ENCODE data around the gene CXCR3.
"Not testable (repeated sequence)": the region's sequence is repeated elsewhere in the genome, so short reads cannot be mapped to it uniquely, and the experiment has no call there.

The CXCR3 gene

GRCh38 chrX:71579990-71580380, 38.3 kb downstream of the CXCR3 start:
- no peak overlapping the region for H3K4me3 ChIP-seq (ENCODE audit: low read length)
- DNase-seq (ENCODE audit: low read depth, low spot score), result no peak
- H3K27me3 ChIP-seq (ENCODE audit: control insufficient read depth, insufficient read depth, low read length), result no peaks in the 10 kb centered on the region
- no peaks in the 10 kb centered on the region for H3K36me3 ChIP-seq (ENCODE audit: control insufficient read depth, insufficient read depth, low read length)
- WGBS (ENCODE audit: insufficient coverage, insufficient read length), result no CpG with 5 or more reads among the region's 7 CpGs
- H3K27ac ChIP-seq (ENCODE audit: low read length), result no peak overlapping the region
- H3K9me3 ChIP-seq (ENCODE audit: control insufficient read depth, insufficient read depth, low read length), result no peaks in the 10 kb centered on the region
- peaks cover 2% of the 10 kb centered on the region for H3K4me1 ChIP-seq (ENCODE audit: control insufficient read depth, insufficient read depth, low read length)

GRCh38 chrX:71579136-71579989, 38.9 kb downstream of the CXCR3 start:
- Histone ChIP-seq H3K9me3 (ENCODE audit: control insufficient read depth, insufficient read depth, low read length) (no peaks in the 10 kb centered on the region), H3K4me1 (ENCODE audit: control insufficient read depth, insufficient read depth, low read length) (peaks cover 2% of the 10 kb centered on the region), H3K27ac (ENCODE audit: low read length) (no peak overlapping the region), H3K36me3 (ENCODE audit: control insufficient read depth, insufficient read depth, low read length) (no peaks in the 10 kb centered on the region), H3K27me3 (ENCODE audit: control insufficient read depth, insufficient read depth, low read length) (no peaks in the 10 kb centered on the region), H3K4me3 (ENCODE audit: low read length) (no peak overlapping the region)
- WGBS (ENCODE audit: insufficient coverage, insufficient read length), result no CpG with 5 or more reads among the region's 26 CpGs
- DNase-seq (ENCODE audit: low read depth, low spot score), result no peak

GRCh38 chrX:71578253-71579135, 39.8 kb downstream of the CXCR3 start, which contains the start of gene GCNA:
Gene GCNA (plus strand): TSS chrX:71578437. CDS start chrX:71580822, 2,385 bp downstream.
- no peak within 1 kb of the TSS for H3K4me3 ChIP-seq (ENCODE audit: low read length)
- H3K9me3 ChIP-seq (ENCODE audit: control insufficient read depth, insufficient read depth, low read length), result no peaks in the 10 kb centered on the region
- peaks cover 2% of the 10 kb centered on the region for H3K4me1 ChIP-seq (ENCODE audit: control insufficient read depth, insufficient read depth, low read length)
- no peak within 1 kb of the TSS for H3K27ac ChIP-seq (ENCODE audit: low read length)
- peaks cover 3% of the 10 kb centered on the region; the same call in 1 of the 2 replicates for H3K36me3 ChIP-seq (ENCODE audit: control insufficient read depth, insufficient read depth, low read length)
- WGBS (ENCODE audit: insufficient coverage, insufficient read length), result no CpG with 5 or more reads among the region's 48 CpGs
- no peaks in the 10 kb centered on the region for H3K27me3 ChIP-seq (ENCODE audit: control insufficient read depth, insufficient read depth, low read length)
- no peak for DNase-seq (ENCODE audit: low read depth, low spot score)

GRCh38 chrX:71577682-71578081, 40.6 kb downstream of the CXCR3 start:
- DNase-seq (ENCODE audit: low read depth, low spot score), result no peak
- WGBS (ENCODE audit: insufficient coverage, insufficient read length), result no CpG with 5 or more reads among the region's 24 CpGs
- no peaks in the 10 kb centered on the region for H3K27me3 ChIP-seq (ENCODE audit: control insufficient read depth, insufficient read depth, low read length)
- peaks cover 2% of the 10 kb centered on the region for H3K4me1 ChIP-seq (ENCODE audit: control insufficient read depth, insufficient read depth, low read length)
- no peaks in the 10 kb centered on the region for H3K9me3 ChIP-seq (ENCODE audit: control insufficient read depth, insufficient read depth, low read length)
- peaks cover 3% of the 10 kb centered on the region; the same call in 1 of the 2 replicates for H3K36me3 ChIP-seq (ENCODE audit: control insufficient read depth, insufficient read depth, low read length)
- no peak overlapping the region for H3K4me3 ChIP-seq (ENCODE audit: low read length)
- no peak overlapping the region for H3K27ac ChIP-seq (ENCODE audit: low read length)

GRCh38 chrX:71573590-71573989, 44.7 kb downstream of the CXCR3 start:
- Histone ChIP-seq H3K9me3 (ENCODE audit: control insufficient read depth, insufficient read depth, low read length) (no peaks in the 10 kb centered on the region), H3K36me3 (ENCODE audit: control insufficient read depth, insufficient read depth, low read length) (peaks cover 3% of the 10 kb centered on the region; the same call in 1 of the 2 replicates), H3K27ac (ENCODE audit: low read length) (no peak overlapping the region), H3K4me3 (ENCODE audit: low read length) (no peak overlapping the region), H3K27me3 (ENCODE audit: control insufficient read depth, insufficient read depth, low read length) (no peaks in the 10 kb centered on the region), H3K4me1 (ENCODE audit: control insufficient read depth, insufficient read depth, low read length) (no peaks in the 10 kb centered on the region)
- DNase-seq (ENCODE audit: low read depth, low spot score), result no peak
- no CpG with 5 or more reads among the region's 2 CpGs for WGBS (ENCODE audit: insufficient coverage, insufficient read length)

GRCh38 chrX:71571390-71571789, 46.9 kb downstream of the CXCR3 start:
- not testable (repeated sequence) for DNase-seq (ENCODE audit: low read depth, low spot score)

More at GRCh38 chrX:71571390-71571789, 46.9 kb downstream of the CXCR3 start:
- H3K27ac ChIP-seq (ENCODE audit: low read length); H3K9me3 ChIP-seq (ENCODE audit: control insufficient read depth, insufficient read depth, low read length); H3K4me1 ChIP-seq (ENCODE audit: control insufficient read depth, insufficient read depth, low read length); H3K4me3 ChIP-seq (ENCODE audit: low read length); H3K27me3 ChIP-seq (ENCODE audit: control insufficient read depth, insufficient read depth, low read length); H3K36me3 ChIP-seq (ENCODE audit: control insufficient read depth, insufficient read depth, low read length): not testable (repeated sequence)
- WGBS (ENCODE audit: insufficient coverage, insufficient read length), result no CpG with 5 or more reads among the region's 8 CpGs

Measured in iPS DF 6.9 (cell line).